Endothelial cell (in vitro differentiated cells): Measurements from ENCODE around the gene MED12L. TPM values are rescaled to one million over a fixed set of nuclear protein-coding genes. Genes with fewer than 3 reads are reported as not detected.

Source experiments
- DNase-seq: peaks from one replicate; pipeline ENCODE4 v3.0.0; 2021; ENCODE audit warnings: low spot score
- H3K27ac Mint-ChIP-seq: one replicate; pipeline ENCODE4 v1.8.0; 2021; ENCODE audit warnings: mixed read lengths, inconsistent platforms; ENCODE audit not compliant: unreplicated experiment
- H3K27me3 Mint-ChIP-seq: one replicate; pipeline ENCODE4 v1.8.0; 2021; ENCODE audit warnings: mild to moderate bottlenecking, moderate library complexity, mixed read lengths, inconsistent platforms; ENCODE audit not compliant: unreplicated experiment
- H3K36me3 Mint-ChIP-seq: one replicate; pipeline ENCODE4 v1.8.0; 2021; ENCODE audit warnings: mild to moderate bottlenecking, low read depth, mixed read lengths, inconsistent platforms; ENCODE audit not compliant: unreplicated experiment
- H3K4me1 Mint-ChIP-seq: one replicate; pipeline ENCODE4 v1.8.0; 2021; ENCODE audit warnings: mild to moderate bottlenecking, mixed read lengths, inconsistent platforms; ENCODE audit not compliant: unreplicated experiment
- H3K4me3 Mint-ChIP-seq: one replicate; pipeline ENCODE4 v1.8.0; 2021; ENCODE audit warnings: mild to moderate bottlenecking, mixed read lengths, inconsistent platforms; ENCODE audit not compliant: unreplicated experiment
- H3K9me3 Mint-ChIP-seq: one replicate; pipeline ENCODE4 v1.8.0; 2021; ENCODE audit warnings: mixed read lengths, inconsistent platforms; ENCODE audit not compliant: unreplicated experiment
- total RNA-seq: library from RNA; stranded (reverse); fragmentation: NEBNext Ultra II Directional; extraction: Animal tissue kit (Norgen Biotek cat#: 25700); gene quantifications from one replicate; pipeline ENCODE4 v1.2.1, GENCODE V29; 2021; ENCODE audit not compliant: unreplicated experiment
- TF ChIP-seq, protein P1 (sequence below): fragments of 200-600 bp; sonication (generic); IDR thresholded peaks from one replicate; pipeline ENCODE4 v1.5.0; 2021; ENCODE audit warnings: antibody characterized with exemption; ENCODE audit not compliant: unreplicated experiment

The MED12L gene
- total RNA-seq, 1 donor from 2014 or later = 4.4 TPM

GRCh38 chr3:151216641-151217607 is 131.5 kb downstream of the MED12L start:
- H3K9me3 Mint-ChIP-seq = peaks cover 6% of the 10 kb centered on the region
- no peak overlapping the region for H3K4me3 Mint-ChIP-seq
- peaks cover 4% of the 10 kb centered on the region for H3K27me3 Mint-ChIP-seq
- TF ChIP-seq, protein P1, sequence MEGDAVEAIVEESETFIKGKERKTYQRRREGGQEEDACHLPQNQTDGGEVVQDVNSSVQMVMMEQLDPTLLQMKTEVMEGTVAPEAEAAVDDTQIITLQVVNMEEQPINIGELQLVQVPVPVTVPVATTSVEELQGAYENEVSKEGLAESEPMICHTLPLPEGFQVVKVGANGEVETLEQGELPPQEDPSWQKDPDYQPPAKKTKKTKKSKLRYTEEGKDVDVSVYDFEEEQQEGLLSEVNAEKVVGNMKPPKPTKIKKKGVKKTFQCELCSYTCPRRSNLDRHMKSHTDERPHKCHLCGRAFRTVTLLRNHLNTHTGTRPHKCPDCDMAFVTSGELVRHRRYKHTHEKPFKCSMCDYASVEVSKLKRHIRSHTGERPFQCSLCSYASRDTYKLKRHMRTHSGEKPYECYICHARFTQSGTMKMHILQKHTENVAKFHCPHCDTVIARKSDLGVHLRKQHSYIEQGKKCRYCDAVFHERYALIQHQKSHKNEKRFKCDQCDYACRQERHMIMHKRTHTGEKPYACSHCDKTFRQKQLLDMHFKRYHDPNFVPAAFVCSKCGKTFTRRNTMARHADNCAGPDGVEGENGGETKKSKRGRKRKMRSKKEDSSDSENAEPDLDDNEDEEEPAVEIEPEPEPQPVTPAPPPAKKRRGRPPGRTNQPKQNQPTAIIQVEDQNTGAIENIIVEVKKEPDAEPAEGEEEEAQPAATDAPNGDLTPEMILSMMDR = no peak
- no peak for DNase-seq
- peaks cover 7% of the 10 kb centered on the region for H3K36me3 Mint-ChIP-seq
- no peak overlapping the region for H3K27ac Mint-ChIP-seq
- H3K4me1 Mint-ChIP-seq = peaks cover 19% of the 10 kb centered on the region

DNA sequence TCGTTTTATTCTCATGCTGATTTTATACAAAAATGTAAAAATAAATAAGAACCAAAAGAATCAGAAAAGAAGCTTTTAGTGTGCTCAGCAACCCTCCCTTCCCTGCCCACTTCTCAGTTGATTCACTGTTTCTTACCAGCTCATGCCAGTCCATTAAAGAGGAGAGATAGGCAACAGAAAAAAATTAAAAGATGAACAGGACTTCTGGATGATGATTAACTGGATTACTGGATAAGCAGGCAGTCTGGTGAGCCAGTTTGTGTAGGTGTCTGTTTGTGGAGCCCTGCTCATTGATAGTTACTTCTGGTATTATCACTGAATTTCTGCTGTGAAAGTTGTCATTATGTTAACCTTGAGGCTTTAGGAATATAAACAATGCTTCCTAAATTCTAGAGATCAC is 132.7 kb downstream of the MED12L start:
- H3K9me3 Mint-ChIP-seq = peaks cover 6% of the 10 kb centered on the region
- TF ChIP-seq, protein P1 = no peak
- no peak overlapping the region for H3K4me3 Mint-ChIP-seq
- no peak for DNase-seq
- H3K27ac Mint-ChIP-seq = no peak overlapping the region
- H3K4me1 Mint-ChIP-seq = peaks cover 18% of the 10 kb centered on the region
- H3K27me3 Mint-ChIP-seq = peaks cover 4% of the 10 kb centered on the region
- H3K36me3 Mint-ChIP-seq = peaks cover 14% of the 10 kb centered on the region

DNA sequence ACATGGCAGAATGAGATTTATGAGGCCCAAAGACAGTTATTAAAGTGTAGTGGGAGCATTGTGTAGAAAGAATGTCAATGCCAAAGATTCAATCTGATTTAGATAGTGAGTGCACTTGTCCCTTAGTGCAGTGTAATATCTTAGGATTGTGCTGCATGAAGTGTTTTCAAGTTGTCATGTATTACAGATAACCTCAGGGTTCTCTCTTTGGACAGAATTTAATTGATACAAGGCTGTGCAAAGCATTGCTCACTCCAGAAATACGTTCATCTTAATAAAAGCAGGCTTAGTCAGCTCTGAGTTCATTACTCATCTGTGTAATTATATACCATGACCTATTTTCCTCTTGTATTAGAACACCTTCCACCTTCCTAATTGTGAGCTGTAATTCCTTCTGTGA is 133.6 kb downstream of the MED12L start:
- Mint-ChIP-seq H3K27ac (no peak overlapping the region), H3K9me3 (peaks cover 6% of the 10 kb centered on the region), H3K36me3 (peaks cover 14% of the 10 kb centered on the region), H3K27me3 (peaks cover 4% of the 10 kb centered on the region), H3K4me1 (peaks cover 12% of the 10 kb centered on the region), H3K4me3 (no peak overlapping the region)
- TF ChIP-seq, protein P1 = no peak
- DNase-seq = no peak

- TF ChIP-seq, protein P1 = no peak
- peaks cover 6% of the 10 kb centered on the region for H3K9me3 Mint-ChIP-seq
- peaks cover 14% of the 10 kb centered on the region for H3K36me3 Mint-ChIP-seq
- no peak for DNase-seq
- H3K4me3 Mint-ChIP-seq = no peak overlapping the region
- no peak overlapping the region for H3K27ac Mint-ChIP-seq
- H3K4me1 Mint-ChIP-seq = peaks cover 16% of the 10 kb centered on the region
- H3K27me3 Mint-ChIP-seq = peaks cover 5% of the 10 kb centered on the region
These were observed 138.9 kb downstream of the MED12L start for GRCh38 chr3:151224268-151224866.
